Colonic mucosa (tissue), 4 donors: ENCODE results near the gene SEMA4C. TPM values are rescaled to one million over a fixed set of nuclear protein-coding genes. Genes with fewer than 3 reads are reported as not detected.

Experiments used
- DNase-seq: peaks from one replicate; pipeline ENCODE4 v3.0.0-alpha.2; 2020
- H3K27ac ChIP-seq: fragments of 200-600 bp; one replicate; pipeline ENCODE4 v1.8.0; 2021
- H3K27me3 ChIP-seq: fragments of 200-600 bp; one replicate; pipeline ENCODE4 v1.8.0; 2021
- H3K36me3 ChIP-seq: fragments of 200-600 bp; one replicate; pipeline ENCODE4 v1.8.0; 2021
- H3K4me1 ChIP-seq: fragments of 200-600 bp; one replicate; pipeline ENCODE4 v1.8.0; 2021; ENCODE audit warnings: mild to moderate bottlenecking
- H3K4me3 ChIP-seq: fragments of 200-600 bp; one replicate; pipeline ENCODE4 v1.8.0; 2021
- H3K9ac ChIP-seq, 2 donors: one replicate each; pipeline ENCODE4 v1.7.0; 2013; ENCODE audit warnings: control low read depth in 2 of 2, low read depth in 2 of 2, low read length in 2 of 2
- H3K9me3 ChIP-seq: fragments of 200-600 bp; one replicate; pipeline ENCODE4 v1.8.0; 2021
- intact Hi-C: fragments of 100-400 bp; cut with DNase I; formaldehyde crosslinking; loops from one replicate; pipeline ENCODE4 v1.14.1; 2022
- total RNA-seq, 2 donors: library from RNA; stranded (reverse); fragmentation: NEBNext Ultra II Directional in 1 of 2; extraction: Animal tissue kit (Norgen Biotek cat#: 25700) in 1 of 2; gene quantifications; one replicate each; pipeline ENCODE4 v1.2.1, GENCODE V29; 2021
- TF ChIP-seq, protein P1 (sequence below): fragments of 200-600 bp; IDR thresholded peaks from one replicate; pipeline ENCODE4 v1.8.0; 2022; ENCODE audit warnings: antibody characterized with exemption, mild to moderate bottlenecking
- donor health status: healthy.
- donor health status: DM: no; HTN: no; CAD: no.
- donor health status: DM: no; HTN: no; CAD: no.

SEMA4C gene
- total RNA-seq, 2 donors from 2014 or later = 13.0 to 17.2 TPM

DNA sequence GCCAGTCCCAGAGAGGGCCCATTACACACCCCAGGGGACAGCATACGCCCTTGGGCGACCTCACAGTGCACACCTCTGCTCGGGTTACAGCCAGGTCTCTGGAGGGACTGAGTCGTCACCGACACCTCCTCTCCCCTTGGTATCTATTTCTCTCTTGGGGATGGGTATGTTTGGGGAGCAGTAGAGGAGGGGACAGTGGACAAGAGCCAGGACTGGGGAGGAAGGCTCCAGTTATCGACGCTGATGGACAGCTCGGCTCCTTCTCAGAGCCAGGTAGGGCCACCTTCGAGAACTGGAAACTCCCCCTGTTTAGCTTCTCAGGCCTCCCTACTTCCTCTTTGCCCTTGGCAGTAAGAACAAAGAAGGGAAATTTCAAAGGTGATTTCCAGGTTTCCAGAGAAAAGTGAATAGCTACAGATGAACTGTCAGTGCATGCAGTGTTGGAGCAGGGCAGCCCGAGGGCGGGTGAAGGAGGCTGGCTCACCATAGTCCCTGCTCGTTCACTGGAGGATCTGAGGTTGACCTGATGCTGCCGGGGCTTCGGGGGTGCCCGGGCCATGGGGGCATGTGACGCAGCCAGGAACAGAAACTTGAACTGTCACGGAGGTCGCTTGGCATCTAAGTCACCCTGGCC is 4.4 kb upstream of the SEMA4C start:
- Histone ChIP-seq H3K27ac (no peak overlapping the region), H3K27me3 (no peaks in the 10 kb centered on the region), H3K4me3 (no peak overlapping the region), H3K9me3 (no peaks in the 10 kb centered on the region), H3K4me1 (peaks cover 5% of the 10 kb centered on the region), H3K36me3 (no peaks in the 10 kb centered on the region), H3K9ac (no peak overlapping the region)
- no peak for DNase-seq
- TF ChIP-seq, protein P1, sequence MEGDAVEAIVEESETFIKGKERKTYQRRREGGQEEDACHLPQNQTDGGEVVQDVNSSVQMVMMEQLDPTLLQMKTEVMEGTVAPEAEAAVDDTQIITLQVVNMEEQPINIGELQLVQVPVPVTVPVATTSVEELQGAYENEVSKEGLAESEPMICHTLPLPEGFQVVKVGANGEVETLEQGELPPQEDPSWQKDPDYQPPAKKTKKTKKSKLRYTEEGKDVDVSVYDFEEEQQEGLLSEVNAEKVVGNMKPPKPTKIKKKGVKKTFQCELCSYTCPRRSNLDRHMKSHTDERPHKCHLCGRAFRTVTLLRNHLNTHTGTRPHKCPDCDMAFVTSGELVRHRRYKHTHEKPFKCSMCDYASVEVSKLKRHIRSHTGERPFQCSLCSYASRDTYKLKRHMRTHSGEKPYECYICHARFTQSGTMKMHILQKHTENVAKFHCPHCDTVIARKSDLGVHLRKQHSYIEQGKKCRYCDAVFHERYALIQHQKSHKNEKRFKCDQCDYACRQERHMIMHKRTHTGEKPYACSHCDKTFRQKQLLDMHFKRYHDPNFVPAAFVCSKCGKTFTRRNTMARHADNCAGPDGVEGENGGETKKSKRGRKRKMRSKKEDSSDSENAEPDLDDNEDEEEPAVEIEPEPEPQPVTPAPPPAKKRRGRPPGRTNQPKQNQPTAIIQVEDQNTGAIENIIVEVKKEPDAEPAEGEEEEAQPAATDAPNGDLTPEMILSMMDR = no peak
- intact Hi-C loops = loop anchor here (5.0 kb wide), 1 partner anchor 38 kb away; no protein-coding TSS in a partner anchor

DNA sequence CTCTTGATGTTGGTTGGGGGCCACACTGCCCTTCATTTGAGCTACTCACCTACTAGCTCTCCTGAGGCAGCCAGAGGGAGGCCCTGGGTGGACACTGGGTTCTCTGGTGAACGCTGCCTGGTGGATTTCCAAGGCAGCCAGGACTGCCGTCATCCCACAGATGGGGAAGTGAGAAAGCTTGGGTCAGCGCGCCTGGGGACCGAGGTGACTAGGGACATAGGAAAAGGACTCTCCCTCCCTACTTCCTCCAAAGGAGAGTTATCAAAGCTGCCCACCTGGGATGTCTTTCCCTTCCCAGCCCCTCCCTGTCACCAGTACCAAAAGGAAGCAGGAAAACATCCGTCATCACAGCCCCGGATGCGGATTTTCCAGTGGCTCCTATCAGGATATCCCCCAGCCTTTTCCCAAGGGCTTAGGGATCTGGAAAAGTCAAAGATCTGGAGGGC is 3.8 kb upstream of the SEMA4C start:
- Histone ChIP-seq H3K27ac (no peak overlapping the region), H3K4me3 (no peak overlapping the region), H3K9ac (no peak overlapping the region), H3K27me3 (no peaks in the 10 kb centered on the region), H3K9me3 (no peaks in the 10 kb centered on the region), H3K4me1 (peaks cover 5% of the 10 kb centered on the region), H3K36me3 (no peaks in the 10 kb centered on the region)
- TF ChIP-seq, protein P1 = no peak
- DNase-seq = no peak
- intact Hi-C loops = loop anchor here (5.0 kb wide), 1 partner anchor 39 kb away; no protein-coding TSS in a partner anchor

DNA sequence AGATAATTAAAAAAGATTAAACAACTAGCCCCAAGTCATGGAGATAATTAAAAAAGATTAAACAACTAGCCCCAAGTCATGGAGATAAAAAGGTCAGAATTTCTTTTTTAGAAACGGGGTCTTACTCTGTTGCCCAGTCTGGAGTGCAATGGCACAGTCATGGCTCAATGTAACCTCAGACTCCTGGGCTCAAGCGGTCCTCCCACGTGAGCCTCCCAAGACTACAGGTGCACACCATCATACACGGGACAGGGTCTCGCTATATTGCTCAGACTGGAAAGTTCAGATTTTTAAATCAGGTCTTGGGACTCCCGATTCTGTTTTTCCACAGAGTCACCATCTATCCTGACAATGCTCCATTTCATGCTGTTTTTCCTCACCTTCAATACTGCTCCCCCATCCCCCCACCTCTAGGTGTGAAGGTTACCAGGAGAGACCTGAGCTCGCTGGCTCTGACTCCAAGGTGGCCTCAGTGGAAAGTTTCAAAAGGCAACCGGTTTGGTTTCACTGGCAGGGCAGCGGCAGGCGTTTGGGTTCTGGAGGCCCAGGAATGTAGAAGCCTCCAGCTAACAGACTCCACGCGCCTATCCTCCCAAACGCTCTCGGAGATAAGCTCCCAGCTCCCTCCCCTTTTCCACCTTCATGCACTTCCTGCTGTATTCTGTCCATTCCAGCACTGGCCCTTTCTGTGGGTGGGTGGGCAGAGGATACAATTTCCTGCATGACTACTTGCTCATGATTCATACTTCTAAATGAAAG is 2.9 kb upstream of the SEMA4C start:
- intact Hi-C loops = loop anchor here (5.0 kb wide), 1 partner anchor 40 kb away; no protein-coding TSS in a partner anchor
- H3K27ac ChIP-seq = no peak overlapping the region

DNA sequence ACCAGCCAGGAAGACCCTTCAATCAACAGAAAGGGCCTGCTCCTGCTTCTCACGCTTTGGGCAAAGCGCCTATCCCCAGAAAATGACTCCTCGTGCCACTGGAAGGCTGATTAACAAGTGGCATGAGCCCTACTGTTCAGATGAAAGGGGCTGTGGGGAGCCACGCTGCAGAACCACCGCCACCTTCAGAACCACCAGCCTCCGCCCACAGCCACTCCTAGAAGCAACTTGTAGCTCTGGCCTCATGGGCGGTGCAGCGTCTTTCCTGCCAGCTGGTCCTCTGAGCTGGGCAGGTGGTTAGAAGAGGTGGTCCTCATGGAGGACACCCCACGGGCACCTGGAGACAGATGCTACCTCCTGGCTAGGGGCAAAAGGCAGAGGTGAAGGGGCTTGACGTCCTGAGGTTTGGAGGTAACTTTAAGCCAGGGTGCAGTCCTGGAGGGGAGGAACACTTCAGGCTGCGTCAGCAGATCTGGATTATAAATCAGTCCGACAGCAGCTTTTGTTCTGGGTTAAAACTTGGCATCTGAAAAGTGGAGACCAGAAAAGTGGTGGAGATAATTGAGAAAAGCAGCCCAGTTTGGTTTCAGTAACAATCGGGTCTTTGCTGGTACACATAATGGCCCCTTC is 861 bp upstream of the SEMA4C start:
- Histone ChIP-seq H3K9ac (peak overlapping the region; percentile 77 to 90), H3K4me1 (peaks cover 20% of the 10 kb centered on the region)
- TF ChIP-seq, protein P1 = no peak

More for the DNA sequence above, 2.9 kb upstream of the SEMA4C start:
- Histone ChIP-seq H3K4me3 (no peak overlapping the region), H3K9ac (no peak overlapping the region), H3K36me3 (no peaks in the 10 kb centered on the region), H3K4me1 (peaks cover 5% of the 10 kb centered on the region), H3K9me3 (no peaks in the 10 kb centered on the region), H3K27me3 (no peaks in the 10 kb centered on the region)
- DNase-seq = no peak
- TF ChIP-seq, protein P1 = no peak

DNA sequence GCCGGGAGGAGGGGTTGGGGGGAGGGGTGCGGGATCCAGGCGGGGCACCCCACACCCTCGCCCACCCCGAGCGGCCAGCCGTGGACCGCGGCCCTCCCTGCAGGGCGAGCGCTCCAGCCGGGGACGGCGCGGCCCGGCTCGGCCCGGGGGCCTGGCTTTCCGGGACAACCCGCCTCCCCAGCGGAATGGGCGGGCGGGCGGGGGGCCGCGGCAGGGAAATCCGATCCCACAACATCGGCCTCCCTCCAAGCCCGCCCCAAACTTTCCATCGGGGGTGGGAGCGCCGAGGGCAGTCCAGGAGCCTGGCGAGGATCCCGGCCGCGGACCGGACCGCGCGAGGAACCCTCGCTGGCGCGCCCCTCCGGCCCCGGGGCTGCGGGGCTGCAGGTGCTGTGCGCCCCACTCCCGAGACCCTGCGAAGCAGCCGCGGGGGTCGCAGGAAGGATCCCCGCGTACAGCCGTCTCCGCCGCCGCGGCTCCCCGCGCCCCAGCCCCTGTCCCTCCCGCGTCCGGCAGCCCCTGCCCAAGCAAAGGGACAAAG is 529 bp downstream of the SEMA4C start:
- intact Hi-C loops = no loop called here
- Histone ChIP-seq H3K27me3 (no peaks in the 10 kb centered on the region), H3K36me3 (peaks cover 5% of the 10 kb centered on the region), H3K9me3 (no peaks in the 10 kb centered on the region), H3K9ac (peak overlapping the region; percentile 71 to 90), H3K4me1 (peaks cover 20% of the 10 kb centered on the region), H3K4me3 (peak overlapping the region; percentile 96), H3K27ac (peak overlapping the region; percentile 96)
- TF ChIP-seq, protein P1 = peak; percentile 7
- DNase-seq = peak; percentile 67

More for the DNA sequence above, 861 bp upstream of the SEMA4C start:
- intact Hi-C loops = loop anchor here (5.0 kb wide), 1 partner anchor 42 kb away; no protein-coding TSS in a partner anchor
- peak overlapping the region; percentile 96 for H3K4me3 ChIP-seq
- peak; percentile 75 for DNase-seq
- no peaks in the 10 kb centered on the region for H3K27me3 ChIP-seq
- peak overlapping the region; percentile 96 for H3K27ac ChIP-seq
- H3K36me3 ChIP-seq = no peaks in the 10 kb centered on the region
- H3K9me3 ChIP-seq = no peaks in the 10 kb centered on the region
